Measurements from ENCODE around the gene APEX1. TPM values are rescaled to one million over a fixed set of nuclear protein-coding genes. Genes with fewer than 3 reads are reported as not detected.

The APEX1 gene
- total and polyA plus RNA-seq, 2 of the 8 experiments (the other 6 are each of a cell fraction or from before 2014, with no cell fraction given): 384 to 700 TPM

- no peak overlapping the region for H3K23ac ChIP-seq (ENCODE audit: insufficient read length)
- H2AK5ac ChIP-seq (ENCODE audit: low read depth, low read length): no peak overlapping the region
- no peak overlapping the region for H2BK12ac ChIP-seq (ENCODE audit: low read depth, low read length)
- H2BK15ac ChIP-seq (ENCODE audit: low read length): no peak overlapping the region
- H4K91ac ChIP-seq (replicated peaks; ENCODE audit: insufficient read length, low read length): no peak overlapping the region
- no peaks in the 10 kb centered on the region for H3K4me1 ChIP-seq (replicated peaks in 1 of 4; ENCODE audit: control insufficient read depth in 3 of 4, insufficient read depth in 4 of 4, low read length in 3 of 4)
- no peak overlapping the region for H3K56ac ChIP-seq (replicated peaks; ENCODE audit: insufficient read length, low read depth, low read length)
- H3K4me2 ChIP-seq (ENCODE audit: insufficient read depth in 1 of 2, low read depth in 2 of 2, low read length in 2 of 2): no peak overlapping the region
- no peak for FAIRE-seq
- no peak overlapping the region for H3K18ac ChIP-seq (ENCODE audit: extremely low read depth, low read length)
- H4K8ac ChIP-seq (ENCODE audit: extremely low read depth, insufficient read depth, low read length): no peak overlapping the region
- WGBS, 2 experiments (ENCODE audit: extremely low coverage in 1 of 2, insufficient coverage in 1 of 2, insufficient read length in 1 of 2, insufficient replicate concordance in 2 of 2, low coverage in 1 of 2, low lambda C conversion rate in 2 of 2, missing lambda C conversion rate in 1 of 2): 95% methylated on average over 1 of the region's 1 CpG; no CpG with 5 or more reads in 1 of the 2 experiments
- H3K9me3 ChIP-seq (ENCODE audit: insufficient read depth in 2 of 2, low read depth in 1 of 2, low read length in 1 of 2): no peaks in the 10 kb centered on the region
- H3K27ac ChIP-seq (ENCODE audit: low read depth, low read length): no peak overlapping the region
- no peak overlapping the region for H3K4ac ChIP-seq (replicated peaks; ENCODE audit: insufficient read length, low read depth, low read length)
- H3K27me3 ChIP-seq (replicated peaks in 1 of 4; ENCODE audit: control insufficient read depth in 3 of 4, extremely low read depth in 1 of 4, insufficient read depth in 3 of 4, low read length in 3 of 4): no peaks in the 10 kb centered on the region
- no peak overlapping the region for H2BK120ac ChIP-seq (replicated peaks; ENCODE audit: low read depth, low read length)
- H3K23me2 ChIP-seq (ENCODE audit: low read depth, low read length): no peaks in the 10 kb centered on the region; the same call in 1 of the 2 replicates
- no peak overlapping the region for H3K14ac ChIP-seq (ENCODE audit: insufficient read length)
- POLR2A ChIA-PET (ENCODE audit: partially characterized antibody): interaction anchor here (0.8 to 5.2 kb wide), 4 partner anchors 6 to 22 kb away, joined by 3 to 59 read pairs (median 3); partner anchors contain the start of genes APEX1, OSGEP and PNP
- H4K5ac ChIP-seq (ENCODE audit: insufficient read length, low read depth, low read length): no peak overlapping the region
- peaks cover 0 to 8% of the 10 kb centered on the region in 2 experiments; a peak in 2 of 4 replicates for H3K79me2 ChIP-seq (ENCODE audit: control insufficient read depth in 1 of 2, insufficient read depth in 2 of 2, low read length in 2 of 2)
- H2BK5ac ChIP-seq (ENCODE audit: low read depth, low read length): no peak overlapping the region; the same call in 1 of the 2 replicates
- no peak overlapping the region for H3K9ac ChIP-seq (replicated peaks in 1 of 4; ENCODE audit: extremely low read depth in 1 of 4, low read depth in 3 of 4, low read length in 3 of 4)
- no peak overlapping the region for H3K4me3 ChIP-seq (ENCODE audit: extremely low read depth in 1 of 4, insufficient read depth in 2 of 4, low read depth in 3 of 4, low read length in 4 of 4)
- no peak overlapping the region for H2BK20ac ChIP-seq (ENCODE audit: low read length)
- no peaks in the 10 kb centered on the region; the same call in 1 of the 2 replicates for H3K79me1 ChIP-seq (ENCODE audit: low read depth, low read length)
- H3K36me3 ChIP-seq (ENCODE audit: control insufficient read depth in 2 of 4, insufficient read depth in 4 of 4, low read length in 3 of 4): peaks cover 27 to 59% (median 48%) of the 10 kb centered on the region in 4 experiments
- H4K20me1 ChIP-seq (replicated peaks in 1 of 2; ENCODE audit: control insufficient read depth in 1 of 2, insufficient read depth in 2 of 2, low read length in 2 of 2): peaks cover under 1 to 4% of the 10 kb centered on the region in 2 experiments
- DNase-seq (ENCODE audit: low read depth in 1 of 2, low spot score in 2 of 2): no peak
- no peak for TF ChIP-seq EGR1 (IDR thresholded peaks at IDR 0.05; ENCODE audit: borderline replicate concordance, low read depth, low read length)
- TF ChIP-seq EZH2 (IDR thresholded peaks at IDR 0.05; ENCODE audit: low read depth, low read length, severe bottlenecking): no peak
- TF ChIP-seq POLR2A (IDR thresholded peaks at IDR 0.05; ENCODE audit: control extremely low read depth in 1 of 2, low read depth in 2 of 2, low read length in 2 of 2): 0 out of 3 replicates have a peak, but pooled peaks of 1 of the 2 experiments have one; percentile 42
- no peak for TF ChIP-seq SRF (IDR thresholded peaks at IDR 0.05; ENCODE audit: low read depth, low read length)
- no peak overlapping the region for H2AFZ ChIP-seq (ENCODE audit: low read length)
- CTCF ChIA-PET (ENCODE audit: partially characterized antibody): interaction anchor here (3.1 kb wide), 1 partner anchor 129 kb away, joined by 19 read pairs; no protein-coding TSS in a partner anchor
Observed at GRCh38 chr14:20477211-20477876, 22.3 kb downstream of the APEX1 start.
